Measurements from ENCODE around the gene CPXM1.
"Not testable (repeated sequence)": the region's sequence is repeated elsewhere in the genome, so short reads cannot be mapped to it uniquely, and the experiment has no call there.

Gene CPXM1

DNA sequence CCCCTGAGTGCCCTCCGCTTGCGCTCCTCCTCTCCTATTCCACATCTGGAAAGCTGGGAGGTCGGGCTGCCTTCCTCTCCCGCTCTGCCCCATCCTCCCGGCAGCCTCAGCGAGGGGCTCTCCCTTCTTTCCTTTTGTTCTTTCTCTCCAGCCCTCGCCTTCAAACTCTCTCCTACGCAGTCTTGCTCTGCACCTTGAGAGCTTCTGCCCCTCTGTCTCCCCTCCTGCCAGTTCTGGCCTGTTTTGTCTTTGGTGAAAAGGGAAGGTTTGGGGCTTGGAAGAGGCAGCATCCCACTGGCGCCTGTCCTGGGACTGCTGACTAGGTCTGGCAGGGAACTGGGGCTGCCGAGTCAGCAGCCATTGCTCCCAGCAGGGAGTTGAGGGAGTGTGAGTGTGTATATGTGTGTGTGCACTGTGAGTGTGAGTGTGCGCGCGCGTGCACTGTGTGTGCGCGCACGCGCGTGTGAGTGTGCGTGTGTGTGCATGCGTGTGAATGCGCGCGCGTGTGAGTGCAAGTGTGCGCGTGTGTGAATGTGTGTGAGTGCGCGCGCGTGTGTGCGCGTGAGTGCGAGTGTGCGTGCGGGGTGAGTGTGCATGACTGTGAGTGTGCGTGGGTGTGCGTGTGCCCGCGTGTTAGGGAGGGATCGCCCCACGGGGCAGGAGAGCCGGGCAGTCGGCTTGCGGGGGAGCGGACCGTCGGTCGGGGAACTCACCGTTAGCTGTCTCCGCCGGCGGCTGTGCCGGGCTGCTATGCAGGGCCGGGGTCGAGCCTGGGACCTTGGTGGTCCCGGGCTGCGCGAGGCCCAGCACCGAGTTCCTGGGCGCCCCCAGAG lies 523 bp downstream of the CPXM1 start:
- no peak for DNase-seq

DNA sequence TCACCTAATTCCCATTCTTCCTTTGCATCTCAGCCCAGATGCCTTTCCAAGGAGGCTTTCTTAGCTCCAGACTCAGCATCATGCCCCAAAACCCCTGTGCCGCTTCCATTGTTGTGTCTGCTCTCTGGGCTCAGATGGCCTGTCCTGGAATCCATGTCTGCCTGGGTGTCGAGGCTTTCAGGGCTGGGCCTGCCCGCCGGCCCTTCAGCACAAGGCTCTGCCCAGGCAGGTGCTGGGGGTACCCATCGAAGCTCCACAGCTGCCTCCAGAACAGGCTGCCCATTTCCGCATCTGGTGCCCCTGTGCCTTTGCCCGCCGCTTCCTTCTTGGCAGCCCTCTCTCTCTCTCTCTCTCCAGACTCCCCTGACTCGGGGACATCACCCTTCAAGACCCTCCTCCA lies 1.2 kb downstream of the CPXM1 start:
- no peak for DNase-seq

DNA sequence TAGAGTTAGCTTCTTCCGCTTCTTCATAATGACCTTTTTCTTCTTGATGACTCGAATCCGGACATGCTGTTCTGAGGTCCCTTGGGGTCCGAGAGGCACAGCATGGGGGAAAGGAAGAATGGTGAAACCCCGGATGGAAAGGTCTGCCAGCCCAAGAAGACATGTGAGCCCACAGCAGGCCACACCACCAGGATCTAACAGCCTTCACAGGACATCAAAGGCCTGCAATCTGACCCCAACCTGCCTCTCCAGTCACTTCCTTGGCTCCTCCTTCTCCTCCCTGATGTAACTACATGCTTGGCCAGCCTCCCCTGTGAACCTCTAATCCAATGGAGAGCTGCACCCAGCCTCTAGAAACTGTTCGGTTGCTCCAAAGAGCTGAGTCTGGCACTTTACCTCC lies 1.6 kb downstream of the CPXM1 start:
- no peak for DNase-seq

DNA sequence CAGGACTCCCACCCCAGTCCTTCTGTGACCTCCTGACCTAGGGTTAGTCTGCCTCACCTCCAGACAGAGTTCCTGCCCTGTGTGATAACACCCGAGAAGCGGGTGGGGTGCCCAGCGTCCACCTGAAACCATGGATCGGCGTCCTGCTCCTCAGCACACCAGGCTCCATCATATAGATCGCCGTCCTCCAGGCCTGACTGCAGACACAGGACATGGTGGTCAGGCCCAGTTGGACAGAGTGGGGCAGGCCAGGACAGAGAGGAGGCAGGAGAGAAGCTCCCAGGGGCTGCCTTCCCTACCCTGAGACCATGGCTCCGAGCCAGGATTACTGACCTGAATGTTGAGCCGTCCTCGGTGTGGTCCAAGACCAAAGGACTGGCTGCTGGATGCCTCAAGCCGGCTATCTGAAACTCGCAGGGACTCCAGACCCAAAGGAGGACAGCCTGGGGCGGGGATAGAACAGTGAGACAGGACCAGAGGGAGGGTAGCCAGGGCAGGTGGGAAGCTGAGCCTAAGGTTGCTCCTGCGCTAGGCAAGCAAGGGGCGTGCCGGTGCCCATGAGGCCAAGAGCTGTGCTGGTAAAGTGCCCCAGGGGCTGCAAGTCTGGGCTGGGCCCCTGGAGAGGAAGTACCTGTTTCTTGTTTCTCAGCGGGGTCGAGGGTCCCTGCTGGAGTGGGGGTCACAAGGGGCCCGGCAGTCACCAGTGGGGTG lies 2.2 kb downstream of the CPXM1 start:
- DNase-seq = no peak

DNA sequence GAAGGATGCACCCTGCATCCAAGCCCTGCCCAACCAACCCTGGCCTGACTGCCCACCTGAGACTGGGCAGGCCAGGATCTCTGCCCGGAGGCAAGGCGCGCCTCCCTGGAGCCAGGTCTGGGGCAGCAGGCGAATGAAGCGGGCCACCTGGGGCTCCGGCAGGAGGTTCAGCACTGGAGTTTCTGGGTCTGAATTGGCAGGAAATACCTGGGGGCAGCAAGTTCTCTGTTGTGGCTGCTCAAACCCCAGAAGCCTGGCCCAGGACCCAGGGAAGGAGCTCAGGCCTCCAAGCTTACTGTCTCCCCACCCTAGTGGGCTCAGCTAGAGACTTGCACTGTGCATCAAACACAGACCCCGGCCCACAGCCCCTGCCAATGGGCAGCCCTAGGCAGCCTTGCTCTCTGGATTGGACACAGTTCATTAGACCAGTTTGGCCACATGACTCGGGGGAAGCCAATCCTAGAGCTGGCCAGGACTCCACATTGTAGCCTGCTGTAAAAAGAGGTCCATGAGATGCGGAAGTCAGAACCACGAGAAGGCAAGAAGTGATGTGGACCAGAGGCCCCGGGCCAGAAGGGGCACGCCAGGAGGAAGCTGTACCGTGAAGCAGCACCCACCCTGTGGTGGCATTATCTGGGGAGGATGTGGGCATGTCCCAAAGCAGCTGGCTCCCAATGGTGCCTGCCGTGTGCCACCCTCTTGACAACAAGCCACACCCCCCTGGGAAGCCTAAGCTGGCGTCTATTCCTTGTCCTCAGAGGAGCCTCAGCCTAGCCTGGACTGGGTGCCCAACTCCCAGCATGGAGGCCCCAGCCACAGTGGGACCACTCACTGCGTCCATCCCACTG lies 3.1 kb downstream of the CPXM1 start:
- DNase-seq = no peak

DNA sequence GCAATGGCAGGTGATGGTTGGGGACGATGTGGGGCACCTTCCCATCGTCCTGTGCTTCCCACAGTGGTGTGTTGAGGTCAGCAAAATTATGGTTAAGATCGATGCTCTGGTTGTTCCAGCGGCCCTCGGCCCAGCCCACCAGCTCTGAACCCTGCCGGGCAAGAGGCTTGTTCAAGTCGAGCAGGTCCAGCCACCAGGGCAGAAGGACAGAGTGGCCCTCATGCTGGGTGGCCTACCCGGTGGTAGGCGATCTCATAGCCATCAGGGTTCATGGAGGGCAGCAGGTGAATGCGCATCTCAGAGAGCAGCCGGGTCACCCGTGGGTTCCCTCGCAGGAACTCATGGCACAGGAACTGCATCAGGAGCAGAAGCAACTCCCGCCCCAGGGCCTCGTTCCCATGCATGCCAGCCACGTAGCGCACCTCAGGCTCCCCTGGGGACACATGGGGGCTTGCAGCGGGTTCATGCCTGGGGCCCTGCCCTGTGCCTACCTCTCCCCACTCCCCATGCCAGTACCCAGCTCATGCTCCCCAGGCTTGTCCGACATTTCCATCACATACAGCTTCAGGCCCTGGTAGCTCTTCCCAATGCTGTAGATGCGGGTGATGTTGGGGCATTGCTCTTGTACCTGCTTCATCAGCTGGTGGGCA lies 4.3 kb downstream of the CPXM1 start:
- DNase-seq = no peak

DNA sequence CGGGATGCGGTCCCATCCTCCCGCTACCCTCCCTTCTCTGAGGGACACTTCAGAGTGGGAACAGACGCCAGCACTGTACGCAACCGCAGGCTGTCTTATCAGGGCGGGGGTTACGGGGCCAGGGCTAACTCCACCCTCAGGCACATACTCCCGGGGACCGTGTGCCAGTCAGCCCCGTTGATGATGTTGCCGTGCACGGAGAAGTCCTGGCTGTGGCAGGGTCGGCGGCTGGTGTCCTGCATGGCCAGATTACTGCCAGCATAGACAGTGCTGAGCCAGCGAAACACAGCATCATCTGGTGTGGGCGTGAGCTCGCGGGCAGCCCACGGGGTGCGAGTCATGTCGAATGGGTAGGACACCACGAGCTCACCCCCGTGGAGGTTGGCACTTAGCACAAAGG lies 5.0 kb downstream of the CPXM1 start:
- no peak for DNase-seq

DNA sequence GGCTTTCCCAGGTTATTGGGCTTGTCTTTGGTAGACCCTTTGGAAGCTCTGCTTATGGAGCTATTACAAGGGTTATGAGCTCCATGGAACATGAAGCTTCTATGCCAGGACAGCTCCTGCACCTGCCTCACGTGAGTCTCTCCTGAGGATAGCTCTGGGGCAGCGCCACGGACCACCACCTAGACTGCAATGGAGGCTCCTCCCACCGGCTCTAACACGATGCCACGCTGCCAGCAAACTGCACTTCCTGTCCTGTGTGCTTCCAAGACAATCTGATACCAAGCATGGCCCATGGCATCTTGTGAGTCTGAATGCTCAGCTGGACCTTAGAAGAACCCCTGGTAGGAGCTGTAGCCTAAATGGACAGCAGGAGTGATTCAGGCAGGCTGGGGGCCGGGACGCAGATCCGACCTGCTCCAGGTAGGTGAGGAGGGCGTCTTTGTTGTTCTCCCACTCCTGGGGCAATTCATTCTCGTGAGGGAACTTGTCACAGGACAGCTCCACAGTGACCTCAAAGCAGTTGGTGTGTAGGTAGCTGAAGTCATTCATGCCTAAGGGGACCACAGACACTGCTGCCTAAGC lies 5.5 kb downstream of the CPXM1 start:
- DNase-seq = no peak

DNA sequence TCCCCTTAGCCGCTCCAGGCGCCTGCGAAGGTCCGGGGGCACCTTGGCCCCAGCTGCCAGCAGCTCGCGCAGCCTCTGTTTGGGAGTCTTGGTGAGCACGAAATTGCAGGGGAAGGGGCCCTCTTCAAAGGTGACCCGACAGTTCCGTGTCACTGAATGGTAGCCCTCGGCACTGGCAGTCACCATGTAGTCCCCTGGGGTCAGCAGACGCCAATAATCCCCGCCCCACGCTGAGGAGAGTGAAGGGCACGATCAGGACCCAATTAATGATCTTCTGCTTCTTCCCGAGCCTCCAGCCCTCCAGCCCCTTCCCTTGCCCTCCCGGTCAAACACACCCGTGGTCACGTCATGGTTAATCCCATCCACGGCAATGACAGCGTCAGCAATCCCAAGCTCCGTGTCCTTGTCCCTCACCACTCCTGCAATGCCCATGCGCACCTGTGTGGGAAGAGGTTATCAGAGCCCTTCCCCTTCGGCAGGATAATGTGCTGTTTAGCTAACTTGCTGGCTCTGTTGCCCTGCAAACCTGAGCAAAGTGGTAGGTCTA lies 6.2 kb downstream of the CPXM1 start:
- no peak for DNase-seq

DNA sequence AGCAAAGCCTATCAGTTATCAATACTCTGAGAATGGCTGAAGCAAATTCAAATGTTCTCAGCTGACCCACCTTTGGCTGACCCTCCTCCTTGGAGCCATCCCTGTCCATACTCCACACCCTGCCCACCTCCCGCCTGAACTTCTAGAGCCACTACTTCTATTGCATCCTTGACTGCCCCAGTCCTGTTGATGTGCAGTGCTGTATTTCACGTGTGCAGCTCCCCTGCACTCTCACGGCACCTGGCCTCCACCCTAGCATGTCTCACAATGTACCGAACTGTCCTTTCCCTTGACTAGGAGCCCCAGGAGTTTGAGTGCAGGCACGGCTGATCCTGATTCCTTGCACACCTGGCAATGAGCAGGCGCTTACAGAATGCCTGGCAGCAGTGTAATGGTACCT lies 7.0 kb downstream of the CPXM1 start:
- DNase-seq = no peak

DNA sequence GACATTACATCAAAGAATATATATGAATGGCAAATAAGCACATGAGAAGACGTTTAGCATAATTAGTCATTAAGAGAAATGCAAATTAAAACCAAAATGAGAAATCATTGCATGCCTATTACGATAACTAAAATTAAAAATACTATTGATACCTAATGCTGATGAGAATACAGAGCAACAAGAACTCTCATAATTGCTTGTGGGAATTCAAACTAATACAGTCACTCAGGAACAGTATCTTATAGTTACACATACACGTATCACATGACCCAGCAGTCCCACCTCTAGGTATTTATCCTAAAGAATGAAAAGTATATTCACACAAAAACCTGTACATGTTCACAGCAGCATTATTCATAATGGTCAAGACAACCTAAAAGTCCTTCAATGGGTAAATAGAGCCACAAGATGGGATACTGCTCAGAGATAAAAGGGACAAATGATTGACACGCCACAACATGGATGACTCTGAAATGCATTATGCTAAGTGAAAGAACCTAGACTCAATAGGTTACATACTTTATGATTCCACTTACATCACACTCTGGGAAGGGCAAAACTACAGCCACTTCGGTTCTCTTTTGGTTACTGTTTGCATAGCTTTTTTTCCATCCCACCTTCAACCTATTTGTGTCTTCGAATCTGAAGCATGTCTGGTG lies 16.4 kb downstream of the CPXM1 start:
- no peak for DNase-seq

DNA sequence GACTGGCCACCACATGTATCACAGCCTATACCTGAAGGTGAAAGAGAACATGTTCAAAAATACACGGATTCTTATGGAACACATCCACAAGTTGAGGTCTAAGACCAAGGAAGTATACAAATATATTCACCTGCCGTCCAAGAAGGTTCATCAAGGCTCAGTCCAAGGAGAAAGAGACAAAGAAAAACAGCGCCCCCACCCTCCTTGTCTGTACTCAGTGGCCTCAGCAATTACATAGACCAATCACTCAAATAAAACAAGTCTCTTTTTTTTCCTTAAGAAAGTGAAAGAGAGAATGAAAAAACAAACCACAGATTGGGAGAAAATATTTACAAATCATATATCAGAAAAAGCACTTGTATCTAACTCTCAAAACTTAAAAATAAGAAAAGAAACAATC lies 19.5 kb downstream of the CPXM1 start:
- DNase-seq = no peak

DNA sequence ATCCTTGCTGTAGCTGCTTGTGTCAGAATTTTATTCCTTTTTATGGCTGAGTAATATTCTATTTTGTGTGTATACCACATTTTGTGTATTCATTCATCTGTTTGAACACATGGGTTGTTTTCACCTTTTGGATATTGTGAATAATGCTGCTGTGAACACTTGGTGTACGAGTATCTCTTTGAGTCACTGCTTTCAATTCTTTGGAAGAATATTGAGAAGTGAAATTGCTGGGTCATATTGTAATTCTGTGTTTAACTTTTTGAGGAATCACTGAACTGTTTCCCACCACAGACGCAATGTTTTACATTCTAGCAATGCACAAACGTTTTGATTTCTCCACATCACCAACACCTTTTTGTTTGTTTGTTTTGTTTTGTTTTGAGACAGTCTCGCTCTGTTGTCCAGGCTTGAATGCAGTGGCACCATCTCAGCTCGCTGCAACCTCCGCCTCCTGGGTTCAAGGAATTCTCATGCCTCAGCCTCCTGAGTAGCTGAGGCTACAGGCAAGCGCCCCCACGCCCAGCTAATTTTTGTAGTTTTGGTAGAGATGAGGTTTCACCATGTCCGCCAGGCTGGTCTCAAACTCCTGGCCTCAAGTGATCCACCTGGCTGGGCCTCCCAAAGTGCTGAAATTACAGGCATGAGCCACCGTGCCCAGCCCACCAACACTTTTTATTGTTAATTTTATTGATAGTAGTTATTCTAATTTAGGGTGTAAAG lies 21.7 kb downstream of the CPXM1 start:
- no peak for DNase-seq

DNA sequence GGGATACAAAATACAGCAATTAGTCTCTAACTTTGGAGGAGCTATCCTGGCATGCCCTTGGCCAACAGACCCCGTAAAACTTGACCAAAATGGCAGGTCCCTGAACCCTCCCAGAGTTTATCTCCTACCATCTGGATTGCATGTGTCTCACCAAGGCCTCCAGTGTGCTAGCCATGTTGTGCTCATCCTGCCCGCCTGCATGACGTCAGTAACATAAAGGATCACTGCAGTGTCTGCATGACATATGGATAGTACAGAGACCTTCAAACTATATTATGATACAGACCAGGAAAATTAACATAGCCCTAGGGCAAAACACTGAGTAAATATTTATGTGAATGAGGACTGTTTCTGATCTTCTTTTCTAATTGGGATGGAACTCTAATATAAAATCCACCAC lies 25.3 kb downstream of the CPXM1 start:
- no peak for DNase-seq

DNA sequence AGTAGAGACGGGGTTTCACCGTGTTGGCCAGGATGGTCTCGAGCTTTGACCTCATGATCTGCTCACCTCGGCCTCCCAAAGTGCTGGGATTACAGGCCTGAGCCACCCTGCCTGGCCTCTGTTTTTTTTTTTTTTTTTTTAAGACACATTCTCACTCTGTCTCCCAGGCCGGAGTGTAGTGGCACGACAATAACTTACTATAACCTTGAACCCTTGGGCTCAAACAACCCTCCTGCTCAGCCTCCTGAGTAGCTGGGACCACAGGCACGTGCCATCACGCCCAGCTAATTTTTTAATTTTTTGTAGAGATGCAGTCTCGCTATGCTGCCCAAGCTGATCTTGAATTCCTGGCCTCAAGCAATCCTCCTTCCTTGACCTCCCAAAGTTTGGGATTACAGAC lies 26.6 kb downstream of the CPXM1 start:
- DNase-seq = no peak

DNA sequence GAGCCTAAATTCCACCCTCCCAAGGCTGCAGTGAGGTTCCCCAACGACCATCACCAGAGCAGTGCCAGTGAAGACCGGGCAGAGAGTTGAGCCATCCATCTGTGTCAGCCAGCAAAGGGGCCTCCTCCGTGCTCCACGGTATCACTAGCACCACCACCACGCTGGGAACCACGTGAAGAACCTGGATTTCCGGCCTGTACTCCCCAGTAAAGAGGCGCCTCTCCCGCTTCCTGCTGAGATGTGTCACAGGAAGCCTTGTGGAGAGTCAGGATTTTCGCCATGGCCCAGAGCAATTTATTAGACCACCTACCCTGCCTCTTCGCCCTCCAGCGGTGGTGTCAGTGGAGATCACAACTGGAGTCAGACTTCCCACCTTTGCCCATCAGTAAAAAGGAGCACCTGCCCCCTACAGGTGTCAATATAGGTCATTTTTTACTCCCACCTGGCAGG lies 28.8 kb downstream of the CPXM1 start:
- DNase-seq = no peak

DNA sequence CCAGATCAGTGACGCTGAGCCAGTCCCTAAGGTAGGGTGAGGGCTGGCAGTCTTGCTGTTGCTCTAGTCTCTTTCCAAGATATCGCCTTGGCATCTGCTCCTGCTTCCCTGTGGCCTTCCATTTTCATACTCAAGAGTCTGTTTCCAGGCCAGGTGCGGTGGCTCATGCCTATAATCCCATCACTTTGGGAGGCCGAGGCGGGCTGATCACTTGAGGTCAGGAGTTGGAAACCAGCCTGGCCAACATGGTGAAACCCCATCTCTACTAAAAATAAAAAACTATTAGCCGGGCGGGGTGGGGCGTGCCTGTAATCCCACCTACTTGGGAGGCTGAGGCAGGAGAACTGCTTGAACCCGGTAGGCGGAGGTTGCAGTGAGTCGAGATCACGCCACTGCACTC lies 30.3 kb downstream of the CPXM1 start:
- not testable (repeated sequence) for DNase-seq

DNA sequence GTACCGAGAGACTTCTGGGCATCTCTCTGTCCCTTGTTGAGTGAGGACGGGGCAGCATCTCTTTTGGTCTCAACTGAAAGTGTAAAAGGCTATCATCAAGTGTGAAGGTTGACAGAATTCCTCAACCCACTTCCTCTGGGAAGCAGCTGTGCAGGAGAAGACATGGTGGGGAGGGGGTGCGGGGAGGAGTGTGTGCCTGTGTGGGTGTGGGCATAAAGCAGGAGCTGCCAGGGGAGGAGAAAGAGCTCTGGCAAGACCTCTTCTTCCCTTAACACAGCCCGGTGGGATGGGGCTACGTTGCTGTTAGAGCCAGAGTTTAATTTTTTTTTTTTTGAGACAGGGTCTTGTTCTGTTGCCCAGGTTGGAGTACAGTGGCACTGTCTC lies 31.8 kb downstream of the CPXM1 start:
- no peak for DNase-seq

DNA sequence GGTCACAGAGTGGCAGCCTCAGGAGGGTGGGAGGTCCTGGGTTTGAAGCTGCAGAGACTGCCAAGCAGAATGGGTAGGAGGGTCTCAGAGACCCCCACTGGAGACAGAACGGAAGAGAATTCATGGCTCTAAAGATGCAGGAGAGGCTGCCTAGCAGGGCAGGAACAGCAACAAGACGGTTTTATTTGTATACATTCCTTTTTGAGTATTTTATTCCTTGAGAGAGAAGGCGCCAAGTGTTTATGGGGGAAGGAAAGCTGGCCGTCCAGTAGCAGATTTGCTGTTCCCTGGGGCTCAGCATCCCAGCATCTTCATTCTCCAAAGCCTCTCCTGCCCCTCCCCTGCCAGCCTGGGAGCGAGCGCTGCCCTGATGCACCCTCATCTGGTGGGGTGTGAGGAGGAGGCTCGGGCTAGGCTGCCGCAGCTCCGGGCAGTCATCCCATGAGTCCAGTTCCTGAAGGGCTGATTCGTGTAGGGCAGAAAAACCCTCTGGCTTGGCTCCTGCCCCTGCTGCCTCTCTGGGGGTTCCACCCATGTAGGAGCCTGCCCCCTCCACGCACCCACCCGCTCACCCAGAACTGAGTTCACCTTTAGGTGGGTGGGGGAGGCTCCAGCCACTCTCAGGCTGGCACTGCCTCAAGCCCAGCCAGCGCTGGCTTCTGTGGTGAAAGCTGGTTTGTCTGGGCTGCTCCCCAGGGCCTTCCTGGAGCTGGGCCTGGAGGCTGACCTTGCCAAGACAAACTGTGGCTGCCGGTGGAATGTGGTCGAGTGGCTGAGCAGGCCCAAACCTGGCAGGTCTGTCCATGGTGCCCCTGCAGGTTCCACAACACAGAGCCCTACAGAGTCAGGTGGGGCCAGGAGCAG lies 32.4 kb downstream of the CPXM1 start:
- no peak for DNase-seq

DNA sequence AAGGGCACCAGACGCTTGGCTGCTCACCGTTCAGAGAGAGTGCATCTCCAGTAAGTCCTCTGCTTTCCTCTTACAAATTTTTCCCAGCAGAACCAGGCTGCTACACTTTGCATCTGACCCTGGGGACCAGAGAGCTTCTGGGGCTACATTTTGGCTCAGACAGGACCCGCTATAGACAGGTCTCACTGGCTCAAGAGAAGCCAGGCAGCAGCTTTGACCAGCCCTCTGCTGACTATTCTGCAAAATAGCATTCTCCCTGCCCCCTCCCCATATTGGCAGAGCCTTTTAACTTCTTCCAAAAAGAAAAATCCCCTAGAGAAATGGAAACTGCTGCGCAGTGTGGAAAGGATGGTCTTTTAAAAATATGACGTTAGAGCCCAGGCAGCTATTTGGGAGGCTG lies 37.2 kb downstream of the CPXM1 start:
- DNase-seq = no peak

Data from stimulated activated CD4-positive, alpha-beta T cell treated with anti-CD3 and anti-CD28 coated beads, Interleukin-2, amount 100 ng/mL, for 48 hours (primary cell).